HFFc6 (cell line): ENCODE data around the gene LMBR1L. TPM values are rescaled to one million over a fixed set of nuclear protein-coding genes. Genes with fewer than 3 reads are reported as not detected.

ENCODE experiments used
- DNase-seq: peaks from one replicate; pipeline ENCODE4 v3.0.0-alpha.2; 2018
- H3K27ac Mint-ChIP-seq: 2 replicates; pipeline ENCODE4 v1.8.0; 2020; ENCODE audit warnings: mild to moderate bottlenecking, mixed read lengths
- H3K27me3 Mint-ChIP-seq: 2 replicates; pipeline ENCODE4 v1.8.0; 2021; ENCODE audit warnings: mild to moderate bottlenecking, moderate library complexity, mixed read lengths; ENCODE audit not compliant: insufficient read depth
- H3K36me3 Mint-ChIP-seq: 2 replicates; pipeline ENCODE4 v1.8.0; 2021; ENCODE audit warnings: low read depth, mixed read lengths
- H3K4me1 Mint-ChIP-seq: 2 replicates; pipeline ENCODE4 v1.8.0; 2020; ENCODE audit warnings: low read depth, mixed read lengths
- H3K4me3 Mint-ChIP-seq: 2 replicates; pipeline ENCODE4 v1.8.0; 2020; ENCODE audit warnings: mild to moderate bottlenecking, moderate library complexity, mixed read lengths
- H3K9me3 Mint-ChIP-seq: 2 replicates; pipeline ENCODE4 v1.8.0; 2020; ENCODE audit warnings: mild to moderate bottlenecking, mixed read lengths
- CTCF ChIP-seq: fragments of 200-600 bp; sonication (generic); IDR thresholded peaks from 2 replicates; pipeline ENCODE4 v1.5.0; 2021; ENCODE audit warnings: antibody characterized with exemption, mild to moderate bottlenecking
- total RNA-seq, 6 experiments: library from RNA; stranded (reverse); fragmentation: NEBNext Ultra II Directional; extraction: Animal tissue kit (Norgen Biotek cat#: 25700); gene quantifications; 2 replicates in 1 of 6; 3 replicates in 5 of 6; pipeline ENCODE4 v1.2.3, GENCODE V29; 2021

Gene LMBR1L
- total RNA-seq, 6 experiments from 2014 or later, result 23.0 to 31.0 (median 26.2) TPM

DNA sequence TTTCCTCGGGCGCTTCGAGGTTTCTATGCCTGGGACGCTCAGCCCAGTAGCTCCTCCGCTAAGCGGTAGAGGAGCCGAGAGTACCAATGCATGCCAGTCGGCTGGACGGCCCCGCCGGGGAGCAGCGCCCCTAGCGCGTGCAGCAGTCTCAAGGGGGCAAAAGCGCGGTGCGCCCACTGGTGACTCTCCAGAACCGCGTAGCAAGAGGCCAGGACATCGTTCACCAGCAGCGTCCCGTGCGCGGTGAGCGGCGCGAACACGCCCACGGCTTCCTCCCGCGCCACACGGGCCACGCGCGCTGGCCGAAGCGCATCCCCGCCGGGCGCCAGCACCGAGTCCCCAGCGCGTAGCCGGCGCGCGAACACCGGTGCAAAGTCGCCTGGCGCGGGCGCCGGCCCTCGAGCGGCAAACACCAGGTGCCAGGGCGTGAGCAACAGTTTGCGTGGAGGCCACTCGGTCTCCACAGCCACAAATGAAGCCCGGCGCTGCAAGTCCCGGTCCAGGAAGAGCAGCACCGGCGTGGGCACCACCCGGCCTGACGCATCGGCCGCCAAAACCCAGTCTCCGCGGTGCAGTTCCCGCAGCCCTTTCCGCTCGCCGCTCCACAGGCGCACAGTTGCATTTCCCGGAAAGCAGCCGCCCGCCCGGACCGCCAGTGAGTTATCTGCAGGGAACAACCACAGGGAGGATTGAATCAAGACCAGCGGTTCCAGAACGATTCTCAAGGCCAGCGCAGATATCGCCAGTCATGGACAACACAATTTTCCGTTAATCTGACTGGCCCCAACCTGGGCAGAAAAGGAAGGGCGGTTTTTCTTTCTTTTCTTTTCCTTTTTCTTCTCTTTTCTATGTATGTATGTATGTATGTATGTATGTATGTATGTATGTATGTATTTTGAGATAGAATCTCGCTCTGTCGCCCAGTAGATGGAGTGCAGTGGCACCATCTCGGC lies 20.6 kb downstream of the LMBR1L start:
- Mint-ChIP-seq H3K27me3 (peaks cover 14% of the 10 kb centered on the region), H3K4me1 (peaks cover 46% of the 10 kb centered on the region), H3K9me3 (no peaks in the 10 kb centered on the region), H3K27ac (no peak overlapping the region), H3K36me3 (no peaks in the 10 kb centered on the region), H3K4me3 (peak overlapping the region; percentile 82)
- peak; percentile 53 for TF ChIP-seq CTCF
- peak; percentile 36 for DNase-seq

GRCh38 chr12:49088932-49089330 lies 21.7 kb downstream of the LMBR1L start:
- Mint-ChIP-seq H3K36me3 (no peaks in the 10 kb centered on the region), H3K27ac (no peak overlapping the region), H3K4me1 (peaks cover 41% of the 10 kb centered on the region), H3K9me3 (no peaks in the 10 kb centered on the region), H3K4me3 (0 out of 2 replicates have a peak overlapping the region, but pooled peaks have one; percentile 57), H3K27me3 (peaks cover 14% of the 10 kb centered on the region; the same call in 1 of the 2 replicates)
- DNase-seq, result no peak
- TF ChIP-seq CTCF, result no peak

GRCh38 chr12:49088150-49088931 lies 22.3 kb downstream of the LMBR1L start:
- Mint-ChIP-seq H3K27me3 (peaks cover 12% of the 10 kb centered on the region; the same call in 1 of the 2 replicates), H3K4me1 (peaks cover 36% of the 10 kb centered on the region), H3K27ac (no peak overlapping the region), H3K4me3 (peak overlapping the region; percentile 57), H3K36me3 (no peaks in the 10 kb centered on the region), H3K9me3 (no peaks in the 10 kb centered on the region)
- TF ChIP-seq CTCF, result peak; percentile 93
- DNase-seq, result peak; percentile 81

DNA sequence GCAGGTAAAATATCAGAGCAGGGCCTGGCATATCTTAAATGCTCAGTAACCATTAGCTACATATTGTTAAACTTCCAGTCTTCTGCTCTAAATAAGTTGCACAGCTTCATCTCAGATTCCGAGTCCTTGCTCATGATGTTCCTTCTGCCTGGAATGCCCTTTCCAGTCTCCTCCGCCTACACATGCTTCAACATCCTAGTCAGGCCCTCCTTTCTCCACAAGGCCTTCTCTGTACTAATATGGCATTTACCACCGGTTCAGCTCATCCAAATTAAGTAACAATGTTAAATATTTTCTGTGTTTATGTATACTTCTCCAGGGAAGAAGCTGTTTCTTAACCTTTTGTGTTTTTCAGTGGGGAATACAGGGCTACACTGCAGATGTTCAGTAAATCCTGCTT lies 24.5 kb downstream of the LMBR1L start:
- no peak for TF ChIP-seq CTCF
- Mint-ChIP-seq H3K27me3 (peaks cover 11% of the 10 kb centered on the region; the same call in 1 of the 2 replicates), H3K36me3 (no peaks in the 10 kb centered on the region), H3K9me3 (no peaks in the 10 kb centered on the region), H3K27ac (peak overlapping the region; percentile 1; the same call in 1 of the 2 replicates), H3K4me3 (no peak overlapping the region), H3K4me1 (peaks cover 22% of the 10 kb centered on the region)
- DNase-seq, result no peak

DNA sequence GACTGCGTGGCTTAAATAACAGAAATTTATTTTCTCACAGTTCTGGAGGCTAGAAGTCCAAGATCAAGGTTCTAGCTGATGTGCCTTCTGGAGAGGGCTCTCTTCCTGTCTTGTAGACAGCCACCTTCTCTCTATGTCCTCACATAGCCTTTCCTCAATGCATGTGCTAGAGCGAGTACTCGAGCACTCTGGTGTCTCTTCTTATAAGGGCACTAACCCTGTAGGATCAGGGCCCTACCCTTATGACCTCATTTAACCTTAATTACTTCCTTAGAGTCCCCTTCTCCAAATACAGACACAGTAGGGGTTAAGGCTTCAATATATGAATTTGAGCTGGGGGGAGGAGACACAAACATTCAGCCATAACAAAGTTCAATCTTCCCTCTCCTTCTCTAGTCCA lies 26.2 kb downstream of the LMBR1L start:
- Mint-ChIP-seq H3K4me3 (no peak overlapping the region), H3K27me3 (peaks cover 12% of the 10 kb centered on the region), H3K4me1 (peaks cover 16% of the 10 kb centered on the region), H3K9me3 (no peaks in the 10 kb centered on the region), H3K36me3 (no peaks in the 10 kb centered on the region), H3K27ac (no peak overlapping the region)
- TF ChIP-seq CTCF, result no peak
- no peak for DNase-seq
